Mucosa of rectum (tissue), 2 donors: ENCODE results near the gene ARHGEF25.
"Not testable (repeated sequence)": the region's sequence is repeated elsewhere in the genome, so short reads cannot be mapped to it uniquely, and the experiment has no call there.

Source experiments
- H3K27ac ChIP-seq, 2 donors: one replicate each; pipeline ENCODE4 v1.7.0; 2013; ENCODE audit warnings: inconsistent platforms in 2 of 2, low read depth in 2 of 2, low read length in 2 of 2
- H3K27me3 ChIP-seq, 2 donors: one replicate each; pipeline ENCODE4 v1.7.0; 2013; ENCODE audit warnings: low read length in 2 of 2; ENCODE audit not compliant: control insufficient read depth in 2 of 2, insufficient read depth in 2 of 2
- H3K36me3 ChIP-seq, 2 donors: one replicate each; pipeline ENCODE4 v1.7.0; 2013; ENCODE audit warnings: low read length in 2 of 2; ENCODE audit not compliant: control insufficient read depth in 2 of 2, insufficient read depth in 2 of 2
- H3K4me1 ChIP-seq, 2 donors: one replicate each; pipeline ENCODE4 v1.7.0; 2013; ENCODE audit warnings: low read length in 2 of 2, mild to moderate bottlenecking in 1 of 2; ENCODE audit not compliant: control insufficient read depth in 2 of 2, insufficient read depth in 2 of 2
- H3K4me3 ChIP-seq, 2 donors: one replicate each; pipeline ENCODE4 v1.7.0; 2013; ENCODE audit warnings: low read length in 2 of 2
- H3K9ac ChIP-seq, 2 donors: one replicate each; pipeline ENCODE4 v1.7.0; 2013; ENCODE audit warnings: low read length in 2 of 2, low read depth in 1 of 2, mild to moderate bottlenecking in 1 of 2
- H3K9me3 ChIP-seq, 2 donors: one replicate each; pipeline ENCODE4 v1.7.0; 2013; ENCODE audit warnings: low read length in 2 of 2; ENCODE audit not compliant: control insufficient read depth in 2 of 2
- donor health status: healthy.
- donor health status: Normal muscosa, but diverticular disease.

Gene ARHGEF25

DNA sequence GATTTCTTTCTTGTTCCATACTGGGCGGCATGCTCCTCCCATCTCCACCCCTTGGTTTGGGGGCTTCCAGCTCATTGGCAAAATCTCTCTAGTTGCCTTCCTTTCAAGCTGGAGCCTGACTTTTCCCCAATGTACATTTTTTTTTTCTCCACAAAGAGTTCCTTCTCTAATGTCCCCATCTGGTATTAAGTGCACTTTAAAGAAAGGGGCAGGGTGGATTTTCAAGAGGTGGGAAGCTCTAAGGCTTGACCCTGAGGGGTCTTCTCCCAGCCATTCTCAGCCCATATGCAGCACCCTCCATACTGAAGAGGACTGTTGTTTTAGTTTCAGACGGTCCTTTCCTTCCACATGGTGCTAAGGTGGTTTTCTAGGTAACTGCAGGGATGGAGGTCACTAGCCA lies 26.1 kb upstream of the ARHGEF25 start:
- H3K27me3 ChIP-seq = peaks cover 6 to 7% of the 10 kb centered on the region in 2 donors
- no peak overlapping the region for H3K9ac ChIP-seq
- no peak overlapping the region for H3K4me3 ChIP-seq
- no peaks in the 10 kb centered on the region for H3K9me3 ChIP-seq
- H3K36me3 ChIP-seq = no peaks in the 10 kb centered on the region
- H3K27ac ChIP-seq = no peak overlapping the region
- H3K4me1 ChIP-seq = no peaks in the 10 kb centered on the region

DNA sequence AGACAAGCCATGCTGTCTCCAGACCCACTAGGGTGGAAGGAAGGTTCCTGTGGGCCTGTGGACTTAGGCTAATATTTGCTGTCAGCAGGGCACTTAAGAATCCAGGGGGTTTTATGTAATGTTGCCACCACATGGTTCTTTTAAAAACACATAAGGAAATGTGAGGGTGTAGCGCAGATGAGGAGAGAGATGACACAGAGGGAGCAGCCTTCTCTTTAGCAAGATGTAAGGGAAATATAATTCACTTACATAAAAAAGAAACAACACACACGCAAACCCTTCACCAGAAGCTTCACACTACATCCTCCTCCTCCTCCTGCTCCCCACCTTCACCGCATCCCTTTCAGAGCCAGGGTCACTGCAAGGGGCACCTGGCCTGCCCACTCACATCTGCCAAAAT lies 25.1 kb upstream of the ARHGEF25 start:
- Histone ChIP-seq H3K4me3 (no peak overlapping the region), H3K9ac (no peak overlapping the region), H3K27ac (no peak overlapping the region), H3K36me3 (no peaks in the 10 kb centered on the region), H3K27me3 (peaks cover 6 to 7% of the 10 kb centered on the region in 2 donors), H3K9me3 (no peaks in the 10 kb centered on the region), H3K4me1 (peaks cover 4% of the 10 kb centered on the region in 2 donors)

DNA sequence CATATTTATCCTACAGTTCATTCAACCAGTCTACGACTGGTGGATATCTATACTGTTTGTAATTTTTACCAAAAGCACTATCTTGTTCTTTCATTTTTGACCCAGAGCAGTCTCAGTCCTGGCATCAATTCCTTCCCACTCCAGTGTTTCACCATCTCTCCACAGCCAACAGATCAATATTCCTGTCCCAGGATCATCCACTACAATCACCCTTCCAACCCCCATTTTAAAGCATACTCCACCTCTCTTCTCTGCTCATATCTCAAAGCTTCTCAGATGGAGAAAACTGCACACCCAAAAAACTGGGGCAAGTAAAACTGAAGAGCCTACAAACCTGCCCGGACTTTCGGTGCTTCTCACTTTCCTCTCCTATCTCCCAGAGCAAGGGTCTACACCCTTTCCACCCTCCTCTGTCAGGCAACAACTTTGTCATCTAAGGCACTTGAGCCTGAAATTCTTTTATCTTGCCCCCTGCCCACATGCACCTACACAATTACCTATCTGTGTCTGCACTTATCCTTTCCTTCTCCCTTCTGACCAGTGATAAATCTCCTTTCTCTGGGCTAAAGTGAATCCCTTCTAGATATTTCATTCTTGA lies 24.3 kb upstream of the ARHGEF25 start:
- Histone ChIP-seq H3K36me3 (no peaks in the 10 kb centered on the region), H3K4me1 (peaks cover 8% of the 10 kb centered on the region in 2 donors), H3K9ac (no peak overlapping the region), H3K27me3 (peaks cover 6 to 7% of the 10 kb centered on the region in 2 donors), H3K27ac (no peak overlapping the region), H3K4me3 (no peak overlapping the region), H3K9me3 (no peaks in the 10 kb centered on the region)

DNA sequence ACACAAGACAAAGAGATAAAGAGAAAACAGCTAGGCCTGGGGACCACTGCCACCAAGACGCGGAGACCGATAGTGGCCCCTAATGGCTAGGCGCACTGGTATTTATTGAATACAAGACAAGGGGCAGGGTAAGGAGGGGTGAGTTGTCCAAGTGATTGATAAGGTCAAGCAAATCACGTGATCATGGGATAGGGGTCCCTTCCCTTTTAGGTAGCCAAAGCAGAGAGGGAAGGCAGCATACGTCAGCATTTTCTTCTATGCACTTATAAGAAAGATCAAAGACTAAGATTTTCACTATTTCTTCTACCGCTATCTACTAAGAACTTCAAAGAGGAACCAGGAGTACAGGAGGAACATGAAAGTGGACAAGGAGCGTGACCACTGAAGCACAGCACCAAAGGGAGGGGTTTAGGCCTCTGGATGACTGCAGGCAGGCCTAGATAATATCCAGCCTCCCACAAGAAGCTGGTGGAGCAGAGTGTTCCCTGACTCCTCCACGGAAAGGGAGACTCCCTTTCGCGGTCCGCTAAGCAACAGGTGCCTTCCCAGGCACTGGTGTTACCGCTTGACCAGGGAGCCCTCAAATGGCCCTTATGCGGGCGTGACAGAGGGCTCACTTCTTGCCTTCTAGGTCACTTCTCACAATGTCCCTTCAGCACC lies 22.2 kb upstream of the ARHGEF25 start:
- peaks cover 11 to 12% of the 10 kb centered on the region in 2 donors for H3K4me1 ChIP-seq
- H3K9me3 ChIP-seq, H3K4me3 ChIP-seq, H3K27me3 ChIP-seq, H3K9ac ChIP-seq, H3K36me3 ChIP-seq, H3K27ac ChIP-seq: not testable (repeated sequence)

DNA sequence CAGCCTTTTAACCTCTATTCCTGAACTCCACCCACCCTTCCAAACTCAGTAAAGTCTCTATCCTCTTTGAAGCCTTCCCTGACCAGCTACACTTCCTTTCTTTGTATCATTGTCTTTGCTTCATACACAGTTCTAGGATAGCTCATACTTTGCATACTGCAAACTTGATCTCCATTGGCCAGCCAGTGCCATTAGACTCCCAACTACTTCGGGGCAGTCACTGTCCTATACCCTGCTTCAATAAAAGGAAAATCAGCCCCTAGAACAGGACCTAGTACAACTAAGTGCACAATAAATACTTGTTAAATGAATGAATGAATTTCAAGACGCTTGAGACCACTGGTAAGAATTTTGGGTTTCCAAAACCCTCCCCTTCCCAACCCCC lies 20.8 kb upstream of the ARHGEF25 start:
- H3K9me3 ChIP-seq = no peaks in the 10 kb centered on the region
- peak overlapping the region in 1 of 2 donors; percentile 74 for H3K27ac ChIP-seq
- peaks cover 11 to 12% of the 10 kb centered on the region in 2 donors for H3K4me1 ChIP-seq
- peaks cover 0 to 7% of the 10 kb centered on the region in 2 donors for H3K27me3 ChIP-seq
- peak overlapping the region; percentile 82 to 85 for H3K9ac ChIP-seq
- H3K4me3 ChIP-seq = peak overlapping the region; percentile 89 to 94
- H3K36me3 ChIP-seq = peaks cover 5 to 9% of the 10 kb centered on the region in 2 donors

DNA sequence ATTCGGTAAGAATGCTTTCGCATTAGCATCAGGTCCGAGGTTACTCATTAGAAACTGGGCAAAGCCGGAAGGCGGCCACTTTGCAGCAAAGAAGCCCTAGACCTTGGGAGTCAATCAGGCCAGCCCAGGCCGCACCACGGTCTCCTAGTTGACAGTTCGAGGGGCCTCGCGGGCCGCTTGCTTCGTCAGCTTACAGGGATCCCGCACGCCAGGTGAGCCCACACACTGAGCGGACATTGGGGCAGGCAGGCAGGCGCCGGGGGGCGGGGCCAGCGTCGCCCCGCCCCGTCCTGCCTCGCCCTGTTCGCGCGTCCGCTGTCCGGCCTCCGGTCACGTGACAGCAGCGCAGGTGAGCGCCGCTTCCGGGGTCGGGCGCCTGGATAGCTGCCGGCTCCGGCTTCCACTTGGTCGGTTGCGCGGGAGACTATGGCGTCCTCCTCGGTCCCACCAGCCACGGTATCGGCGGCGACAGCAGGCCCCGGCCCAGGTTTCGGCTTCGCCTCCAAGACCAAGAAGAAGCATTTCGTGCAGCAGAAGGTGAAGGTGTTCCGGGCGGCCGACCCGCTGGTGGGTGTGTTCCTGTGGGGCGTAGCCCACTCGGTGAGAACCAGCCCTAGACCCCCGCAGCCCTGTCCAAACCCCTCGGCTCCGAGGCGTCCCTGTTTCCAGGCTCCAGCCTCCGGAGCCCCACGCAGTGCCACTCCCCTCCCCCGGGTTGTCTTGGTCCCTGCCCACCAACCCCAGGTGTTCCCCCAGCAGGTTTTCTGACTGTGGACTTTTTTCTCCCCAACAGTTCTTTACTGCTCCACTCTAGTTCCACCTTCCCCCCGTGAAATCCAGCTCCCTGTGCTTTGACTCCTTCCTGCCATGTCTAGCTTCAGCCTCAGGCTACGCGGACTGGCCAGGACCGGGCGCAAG lies 20.1 kb upstream of the ARHGEF25 start, which contains the start of gene PIP4K2C:
Gene PIP4K2C (plus strand): TSS at position 329 of the 918 bp plus-strand sequence. CDS start 98 bp downstream, at position 427.
- Histone ChIP-seq H3K36me3 (peaks cover 10 to 14% of the 10 kb centered on the region in 2 donors), H3K4me1 (peaks cover 11 to 12% of the 10 kb centered on the region in 2 donors), H3K4me3 (peak within 1 kb of the TSS; percentile 89 to 94), H3K27me3 (peaks cover 0 to 7% of the 10 kb centered on the region in 2 donors), H3K27ac (peak within 1 kb of the TSS; percentile 72 to 74), H3K9me3 (no peaks in the 10 kb centered on the region), H3K9ac (peak within 1 kb of the TSS; percentile 82 to 85)

DNA sequence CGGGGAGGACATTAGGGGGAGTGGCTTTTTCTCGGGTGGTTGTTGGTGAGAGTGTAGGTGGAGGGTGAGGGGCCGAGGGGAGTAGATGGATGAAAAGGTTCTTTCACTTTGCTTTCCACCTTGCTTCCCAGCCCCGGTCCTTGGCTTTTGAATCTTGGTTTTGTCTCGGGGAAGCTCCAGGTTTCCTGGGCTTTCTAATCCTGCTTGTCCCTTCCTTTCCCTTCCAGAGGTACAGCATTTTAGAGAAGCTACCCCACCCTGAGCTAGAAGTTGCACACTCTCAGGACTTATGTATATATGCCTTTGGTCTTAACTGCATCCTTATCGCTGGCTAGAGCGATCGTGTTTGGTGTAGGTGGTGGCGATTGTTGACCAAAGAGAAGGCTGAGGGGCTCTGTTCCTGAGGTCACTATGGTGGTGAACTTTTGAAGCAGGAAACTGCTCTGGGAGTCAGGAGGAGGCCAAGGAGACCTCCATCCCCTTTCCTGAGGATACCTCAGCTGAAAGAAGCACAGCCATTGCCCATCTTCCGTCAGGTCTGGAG lies 19.4 kb upstream of the ARHGEF25 start:
- peak overlapping the region; percentile 89 to 94 for H3K4me3 ChIP-seq
- peak overlapping the region; percentile 72 to 74 for H3K27ac ChIP-seq
- peaks cover 0 to 7% of the 10 kb centered on the region in 2 donors for H3K27me3 ChIP-seq
- H3K9me3 ChIP-seq = no peaks in the 10 kb centered on the region
- H3K9ac ChIP-seq = peak overlapping the region; percentile 82 to 85
- H3K4me1 ChIP-seq = peaks cover 11 to 12% of the 10 kb centered on the region in 2 donors
- H3K36me3 ChIP-seq = peaks cover 10 to 19% of the 10 kb centered on the region in 2 donors

DNA sequence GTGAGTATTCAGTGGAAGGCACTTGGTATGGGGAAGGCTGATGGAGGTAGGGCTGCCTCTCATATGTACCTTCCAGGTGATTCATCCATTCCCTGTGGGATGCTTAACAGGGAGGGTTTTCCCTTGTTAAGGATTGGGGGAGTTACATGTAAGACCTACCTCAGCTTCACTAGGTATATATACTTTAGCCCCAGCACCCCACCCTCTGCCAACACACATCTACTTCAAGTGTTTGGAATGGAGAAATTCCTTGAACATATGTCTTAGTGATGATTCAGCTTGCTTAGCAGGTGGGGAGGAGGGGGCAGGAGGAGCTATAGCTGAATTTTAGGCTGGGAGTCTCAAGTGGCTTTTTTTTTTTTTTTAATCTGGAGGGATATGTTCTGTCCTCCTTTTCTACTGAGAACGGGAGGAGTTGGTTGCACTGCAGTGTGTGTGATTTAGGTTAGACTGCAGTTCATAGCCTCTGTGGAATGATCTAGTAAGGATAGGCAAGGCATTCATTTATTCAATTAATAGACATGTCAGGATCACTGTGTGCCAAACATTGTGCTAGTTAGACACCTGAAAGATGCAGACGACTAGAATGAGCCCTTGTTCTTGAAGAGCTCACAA lies 18.6 kb upstream of the ARHGEF25 start:
- Histone ChIP-seq H3K4me3 (peak overlapping the region in 1 of 2 donors; percentile 89), H3K4me1 (peaks cover 11 to 12% of the 10 kb centered on the region in 2 donors), H3K9ac (no peak overlapping the region), H3K27ac (no peak overlapping the region), H3K9me3 (no peaks in the 10 kb centered on the region), H3K27me3 (peaks cover 0 to 6% of the 10 kb centered on the region in 2 donors), H3K36me3 (peaks cover 11 to 21% of the 10 kb centered on the region in 2 donors)

DNA sequence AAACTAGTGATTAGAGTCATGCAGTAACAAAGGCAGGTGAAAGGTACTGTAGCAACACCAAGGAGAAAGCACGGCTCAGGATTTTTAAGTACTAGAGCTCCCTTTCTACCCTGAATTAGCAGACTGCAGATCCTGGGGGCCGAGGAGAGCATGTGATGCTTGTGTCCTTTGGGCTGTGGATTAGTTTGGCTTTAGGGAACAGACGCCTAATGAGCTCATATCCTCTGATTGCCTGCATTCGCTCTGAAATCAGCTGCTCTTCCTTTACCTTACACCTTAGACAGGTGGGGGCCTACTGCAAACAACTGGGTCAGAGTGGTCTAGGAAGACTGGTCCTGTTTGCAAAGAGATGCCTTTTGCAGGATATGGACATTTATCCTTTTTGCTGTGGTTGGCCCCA lies 18.0 kb upstream of the ARHGEF25 start:
- no peak overlapping the region for H3K27ac ChIP-seq
- no peaks in the 10 kb centered on the region for H3K9me3 ChIP-seq
- peaks cover 11 to 12% of the 10 kb centered on the region in 2 donors for H3K4me1 ChIP-seq
- H3K36me3 ChIP-seq = peaks cover 15 to 21% of the 10 kb centered on the region in 2 donors
- H3K9ac ChIP-seq = no peak overlapping the region
- H3K4me3 ChIP-seq = no peak overlapping the region
- peaks cover 0 to under 1% of the 10 kb centered on the region in 2 donors for H3K27me3 ChIP-seq
